Measurements from ENCODE around the gene GPRC6A. TPM values are rescaled to one million over a fixed set of nuclear protein-coding genes. Genes with fewer than 3 reads are reported as not detected.

The GPRC6A gene
- total RNA-seq, 2 experiments from 2014 or later, result not detected

Other genes starting within 250 kb of the GPRC6A start
- gene RSPH4A, start 212.6 kb downstream of the GPRC6A start, total RNA-seq, result under 1 TPM; 0.18 to 0.29 TPM
- gene ZUP1, start 160.3 kb downstream of the GPRC6A start, total RNA-seq, result 10 to 100 TPM; 19.1 to 22.5 TPM
- 10 to 100 TPM in 1 of 2 experiments, 1 to 10 TPM in 1; 9.8 to 11.0 TPM for gene KPNA5, start 147.9 kb downstream of the GPRC6A start, total RNA-seq
- not detected for gene FAM162B, start 63.4 kb downstream of the GPRC6A start, total RNA-seq
- gene RFX6, start 48.2 kb upstream of the GPRC6A start, total RNA-seq, result not detected

All from activated CD8-positive, alpha-beta T cell treated with anti-CD3 and anti-CD28 coated beads, Interleukin-2, amount 10 ng/mL, durations not matched to agents 7 days and 5 days (primary cell).